ENCODE measurements around the gene SPPL2B. TPM values are rescaled to one million over a fixed set of nuclear protein-coding genes. Genes with fewer than 3 reads are reported as not detected.
"Not testable (repeated sequence)": the region's sequence is repeated elsewhere in the genome, so short reads cannot be mapped to it uniquely, and the experiment has no call there.

The SPPL2B gene
- total RNA-seq, 4 donors from 2014 or later: 18.1 to 27.7 (median 23.2) TPM

DNA sequence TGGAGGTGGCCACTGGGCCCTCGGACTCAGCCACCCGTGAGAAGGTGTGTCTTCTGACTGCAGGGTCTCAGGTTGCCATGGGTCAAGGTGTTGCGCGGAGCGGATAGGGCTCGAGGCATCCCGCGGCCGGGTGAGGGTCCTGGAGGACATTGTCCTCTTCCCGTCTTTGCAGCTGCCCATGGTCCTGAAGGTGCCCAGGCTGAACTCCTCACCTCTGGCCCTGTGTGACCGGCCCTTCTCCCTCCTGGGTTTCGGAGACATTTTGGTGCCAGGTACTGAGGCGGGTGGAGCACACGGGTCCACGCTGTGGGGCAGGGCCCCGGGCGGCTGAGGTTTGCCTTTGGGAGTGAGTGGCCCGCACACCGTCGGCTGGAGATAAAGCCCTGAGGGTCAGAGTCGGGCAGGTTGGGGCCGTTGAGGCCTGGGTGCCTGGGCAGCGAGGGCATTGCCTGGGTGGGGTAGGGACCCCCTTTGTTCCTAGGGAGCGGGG lies 15.9 kb downstream of the SPPL2B start:
- H3K27ac ChIP-seq: no peak overlapping the region
- H3K27me3 ChIP-seq: no peaks in the 10 kb centered on the region
- intact Hi-C loops (cut with DNase I; ENCODE audit: low total_unique reads): no loop called here
- H3K4me3 ChIP-seq: no peak overlapping the region
- TF ChIP-seq POLR2A (IDR thresholded peaks at IDR 0.05): no peak
- TF ChIP-seq, protein P1, sequence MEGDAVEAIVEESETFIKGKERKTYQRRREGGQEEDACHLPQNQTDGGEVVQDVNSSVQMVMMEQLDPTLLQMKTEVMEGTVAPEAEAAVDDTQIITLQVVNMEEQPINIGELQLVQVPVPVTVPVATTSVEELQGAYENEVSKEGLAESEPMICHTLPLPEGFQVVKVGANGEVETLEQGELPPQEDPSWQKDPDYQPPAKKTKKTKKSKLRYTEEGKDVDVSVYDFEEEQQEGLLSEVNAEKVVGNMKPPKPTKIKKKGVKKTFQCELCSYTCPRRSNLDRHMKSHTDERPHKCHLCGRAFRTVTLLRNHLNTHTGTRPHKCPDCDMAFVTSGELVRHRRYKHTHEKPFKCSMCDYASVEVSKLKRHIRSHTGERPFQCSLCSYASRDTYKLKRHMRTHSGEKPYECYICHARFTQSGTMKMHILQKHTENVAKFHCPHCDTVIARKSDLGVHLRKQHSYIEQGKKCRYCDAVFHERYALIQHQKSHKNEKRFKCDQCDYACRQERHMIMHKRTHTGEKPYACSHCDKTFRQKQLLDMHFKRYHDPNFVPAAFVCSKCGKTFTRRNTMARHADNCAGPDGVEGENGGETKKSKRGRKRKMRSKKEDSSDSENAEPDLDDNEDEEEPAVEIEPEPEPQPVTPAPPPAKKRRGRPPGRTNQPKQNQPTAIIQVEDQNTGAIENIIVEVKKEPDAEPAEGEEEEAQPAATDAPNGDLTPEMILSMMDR (IDR thresholded peaks at IDR 0.05 in 4 of 5, conservative IDR thresholded peaks at IDR 0.05 in 1 of 5): no peak
- ATAC-seq: no peak
- in situ Hi-C loops (cut with MboI; ENCODE audit: low sequenced_read_pairs in 4 of 4): no loop called here
- H3K9me3 ChIP-seq: no peaks in the 10 kb centered on the region
- peaks cover 0 to 38% of the 10 kb centered on the region in 2 donors for H3K36me3 ChIP-seq
- no peaks in the 10 kb centered on the region for H3K4me1 ChIP-seq
- DNase-seq: no peak

- Histone ChIP-seq H3K36me3 (peaks cover 0 to 37% of the 10 kb centered on the region in 2 donors), H3K4me1 (no peaks in the 10 kb centered on the region), H3K9me3 (no peaks in the 10 kb centered on the region), H3K27ac (no peak overlapping the region), H3K27me3 (no peaks in the 10 kb centered on the region), H3K4me3 (no peak overlapping the region)
- TF ChIP-seq, protein P1 (IDR thresholded peaks at IDR 0.05 in 4 of 5, conservative IDR thresholded peaks at IDR 0.05 in 1 of 5): no peak
- no peak for TF ChIP-seq POLR2A (IDR thresholded peaks at IDR 0.05)
- no peak for ATAC-seq
- intact Hi-C loops (cut with DNase I; ENCODE audit: low total_unique reads): no loop called here
- in situ Hi-C loops (cut with MboI; ENCODE audit: low sequenced_read_pairs in 4 of 4): no loop called here
- no peak for DNase-seq
These were observed 16.6 kb downstream of the SPPL2B start for GRCh38 chr19:2345076-2345475.

- in situ Hi-C loops (cut with MboI; ENCODE audit: low sequenced_read_pairs in 4 of 4) (no loop called here), intact Hi-C loops (cut with DNase I; ENCODE audit: low total_unique reads) (no loop called here)
- Histone ChIP-seq H3K27ac (no peak overlapping the region), H3K36me3 (peaks cover 0 to 37% of the 10 kb centered on the region in 2 donors), H3K27me3 (no peaks in the 10 kb centered on the region), H3K4me1 (no peaks in the 10 kb centered on the region), H3K4me3 (no peak overlapping the region), H3K9me3 (no peaks in the 10 kb centered on the region)
- DNase-seq (no peak), ATAC-seq (no peak)
- TF ChIP-seq POLR2A (IDR thresholded peaks at IDR 0.05): no peak
- TF ChIP-seq, protein P1 (IDR thresholded peaks at IDR 0.05 in 4 of 5, conservative IDR thresholded peaks at IDR 0.05 in 1 of 5): no peak
These were observed 17.5 kb downstream of the SPPL2B start for GRCh38 chr19:2345794-2346663.

DNA sequence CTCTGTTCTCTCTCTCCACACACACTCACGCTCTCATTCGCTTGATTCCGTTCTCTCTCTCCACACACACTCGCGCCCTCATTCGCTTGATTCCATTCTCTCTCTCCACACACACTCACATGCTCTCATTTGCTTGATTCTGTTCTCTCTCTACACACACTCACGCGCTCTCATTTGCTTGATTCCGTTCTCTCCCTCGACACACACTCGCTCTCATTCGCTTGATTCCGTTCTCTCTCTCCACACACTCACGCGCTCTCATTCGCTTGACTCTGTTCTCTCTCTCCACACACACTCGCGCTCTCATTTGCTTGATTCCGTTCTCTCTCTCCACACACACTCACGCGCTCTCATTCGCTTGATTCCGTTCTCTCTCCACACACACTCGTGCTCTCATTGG lies 21.3 kb downstream of the SPPL2B start:
- peaks cover 0 to 39% of the 10 kb centered on the region in 2 donors for H3K36me3 ChIP-seq
- ATAC-seq; H3K27me3 ChIP-seq; H3K4me1 ChIP-seq; in situ Hi-C loops (cut with MboI; ENCODE audit: low sequenced_read_pairs in 4 of 4); DNase-seq; H3K27ac ChIP-seq; H3K9me3 ChIP-seq; H3K4me3 ChIP-seq; intact Hi-C loops (cut with DNase I; ENCODE audit: low total_unique reads): not testable (repeated sequence)

DNA sequence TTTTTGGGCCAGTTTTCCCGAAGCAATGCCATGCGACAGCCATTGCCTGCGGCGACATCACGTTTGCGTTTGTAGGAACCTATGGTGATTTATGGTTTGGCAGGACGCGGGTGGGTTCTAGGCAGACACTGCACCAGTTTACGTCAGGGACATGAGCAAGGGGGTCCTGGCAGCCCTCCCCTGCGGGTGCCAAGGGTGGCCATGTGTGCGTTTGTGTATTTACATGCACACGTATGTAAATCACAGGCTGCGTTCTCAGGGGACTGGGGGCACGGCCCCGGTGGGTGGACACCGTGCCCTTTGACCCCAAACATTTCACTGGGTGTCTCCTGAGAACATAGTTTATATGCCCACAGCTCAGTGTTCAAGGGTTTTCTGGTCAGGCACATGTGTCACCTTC lies 22.2 kb downstream of the SPPL2B start:
- H3K27ac ChIP-seq: no peak overlapping the region
- no peaks in the 10 kb centered on the region for H3K27me3 ChIP-seq
- in situ Hi-C loops (cut with MboI; ENCODE audit: low sequenced_read_pairs in 4 of 4) (no loop called here), intact Hi-C loops (cut with DNase I; ENCODE audit: low total_unique reads) (no loop called here)
- DNase-seq (no peak), ATAC-seq (no peak)
- H3K4me1 ChIP-seq: peaks cover 0 to 5% of the 10 kb centered on the region in 2 donors
- no peak overlapping the region for H3K4me3 ChIP-seq
- H3K9me3 ChIP-seq: no peaks in the 10 kb centered on the region
- TF ChIP-seq POLR2A (IDR thresholded peaks at IDR 0.05): no peak
- TF ChIP-seq, protein P1 (IDR thresholded peaks at IDR 0.05 in 4 of 5, conservative IDR thresholded peaks at IDR 0.05 in 1 of 5): no peak
- peaks cover 0 to 39% of the 10 kb centered on the region in 2 donors for H3K36me3 ChIP-seq
